GM12878 (cell line): ENCODE data around the gene ZNF48. TPM values are rescaled to one million over a fixed set of nuclear protein-coding genes. Genes with fewer than 3 reads are reported as not detected.

ENCODE experiments used
- BCL11A ChIP-seq: IDR thresholded peaks from 2 replicates; pipeline ENCODE4 v1.6.1; 2011; ENCODE audit warnings: low read depth, low read length
- CEBPB ChIP-seq, 2 experiments: fragments of 150-350 bp in 1 of 2; IDR thresholded peaks; 2 replicates each; pipeline ENCODE4 v1.6.1; 2012 to 2014; ENCODE audit warnings: low read depth in 2 of 2, low read length in 2 of 2, borderline replicate concordance in 1 of 2, inconsistent platforms in 1 of 2
- CREB1 ChIP-seq: IDR thresholded peaks from 2 replicates; pipeline ENCODE4 v1.6.1; 2012; ENCODE audit warnings: low read depth, mild to moderate bottlenecking, inconsistent platforms
- CREM ChIP-seq: IDR thresholded peaks from 2 replicates; pipeline ENCODE4 v1.6.1; 2014; ENCODE audit warnings: antibody characterized with exemption, low read depth
- E4F1 ChIP-seq: fragments of 450-650 bp; IDR thresholded peaks from 2 replicates; pipeline ENCODE4 v1.6.1; 2018; ENCODE audit warnings: borderline replicate concordance, mild to moderate bottlenecking; ENCODE audit not compliant: partially characterized antibody
- FOS ChIP-seq: IDR thresholded peaks from 3 replicates; pipeline ENCODE4 v1.6.1; 2011; ENCODE audit warnings: borderline replicate concordance; ENCODE audit not compliant: insufficient read length; ENCODE audit errors: extremely low read depth
- FOXM1 ChIP-seq: IDR thresholded peaks from 2 replicates; pipeline ENCODE4 v1.6.1; 2012; ENCODE audit warnings: low read depth, mild to moderate bottlenecking, inconsistent platforms, low read length, moderate library complexity
- GABPA ChIP-seq: IDR thresholded peaks from 2 replicates; pipeline ENCODE4 v1.6.1; 2014; ENCODE audit warnings: antibody characterized with exemption, low read depth, mild to moderate bottlenecking, inconsistent platforms
- PAX8 ChIP-seq: fragments of 450-650 bp; IDR thresholded peaks from 2 replicates; pipeline ENCODE4 v1.6.1; 2017; ENCODE audit warnings: mild to moderate bottlenecking, moderate library complexity
- POLR2AphosphoS5 ChIP-seq: IDR thresholded peaks from 2 replicates; pipeline ENCODE4 v1.6.1; 2011; ENCODE audit warnings: mild to moderate bottlenecking, low read length, inconsistent platforms
- RUNX3 ChIP-seq: IDR thresholded peaks from 2 replicates; pipeline ENCODE4 v1.6.1; 2012; ENCODE audit warnings: low read length, inconsistent platforms
- SMC3 ChIP-seq: IDR thresholded peaks from 2 replicates; pipeline ENCODE4 v1.6.1; 2011; ENCODE audit warnings: low read length, improper control_type of control experiment, borderline replicate concordance
- TCF3 ChIP-seq: IDR thresholded peaks from 2 replicates; pipeline ENCODE4 v1.6.1; 2012; ENCODE audit warnings: low read depth, mild to moderate bottlenecking, low read length, borderline replicate concordance; ENCODE audit not compliant: insufficient read depth
- TCF7 ChIP-seq: IDR thresholded peaks from 2 replicates; pipeline ENCODE4 v1.6.1; 2014; ENCODE audit warnings: antibody characterized with exemption, borderline replicate concordance
- USF2 ChIP-seq: IDR thresholded peaks from 2 replicates; pipeline ENCODE4 v1.6.1; 2011; ENCODE audit warnings: low read depth, low read length, improper control_type of control experiment, borderline replicate concordance
- WRNIP1 ChIP-seq: IDR thresholded peaks from 2 replicates; pipeline ENCODE4 v1.6.1; 2011; ENCODE audit warnings: low read depth, low read length, improper control_type of control experiment, borderline replicate concordance
- ZBED1 ChIP-seq: IDR thresholded peaks from 2 replicates; pipeline ENCODE4 v1.6.1; 2016; ENCODE audit warnings: borderline replicate concordance
- polyA plus RNA-seq, 11 experiments: library from polyadenylated mRNA; depleted of rRNA in 4 of 11; unstranded in 6 of 11; stranded (reverse) in 5 of 11; fragments of >200 nt; fragmentation: Nextera tagmentation in 4 of 11; fragmentation: Illumina TruSeq in 1 of 11; extraction: Ambion mirVana in 4 of 11; extraction: Trizol in 1 of 11; gene quantifications; 1 replicate in 1 of 11; 2 replicates in 10 of 11; pipeline versions ENCODE4 v1.2.1 to v1.2.3, GENCODE V29; 2011 to 2016; ENCODE audit warnings: inconsistent platforms in 2 of 11, missing spikeins in 2 of 11, low read depth in 1 of 11
- total RNA-seq, 4 experiments: library from RNA; depleted of rRNA in 3 of 4; stranded (reverse); fragments of >200 nt in 3 of 4; fragmentation: Illumina TruSeq in 1 of 4; extraction: Trizol in 1 of 4; gene quantifications; 2 replicates each; pipeline versions ENCODE4 v1.2.1 to v1.2.3, GENCODE V29; 2013 to 2021
- TF ChIP-seq, protein P1 (sequence below): fragments of 450-650 bp; formaldehyde crosslinking; IDR thresholded peaks from 2 replicates; pipeline ENCODE4 v1.4.0; 2020; ENCODE audit warnings: mild to moderate bottlenecking, moderate library complexity
- TF ChIP-seq, protein P2 (sequence below): fragments of 450-650 bp; IDR thresholded peaks from 2 replicates; pipeline ENCODE4 v1.6.1; 2017; ENCODE audit warnings: mild to moderate bottlenecking, low read depth, inconsistent platforms; ENCODE audit not compliant: poor library complexity, severe bottlenecking
- TF ChIP-seq, protein P3 (sequence below): IDR thresholded peaks from 2 replicates; pipeline ENCODE4 v1.6.1; 2012; ENCODE audit warnings: low read depth, low read length, improper control_type of control experiment

The ZNF48 gene
- total and polyA plus RNA-seq, 10 of the 15 experiments (the other 5 are each of a cell fraction or from before 2014, with no cell fraction given): 0.14 to 12.0 (median 4.2) TPM

DNA sequence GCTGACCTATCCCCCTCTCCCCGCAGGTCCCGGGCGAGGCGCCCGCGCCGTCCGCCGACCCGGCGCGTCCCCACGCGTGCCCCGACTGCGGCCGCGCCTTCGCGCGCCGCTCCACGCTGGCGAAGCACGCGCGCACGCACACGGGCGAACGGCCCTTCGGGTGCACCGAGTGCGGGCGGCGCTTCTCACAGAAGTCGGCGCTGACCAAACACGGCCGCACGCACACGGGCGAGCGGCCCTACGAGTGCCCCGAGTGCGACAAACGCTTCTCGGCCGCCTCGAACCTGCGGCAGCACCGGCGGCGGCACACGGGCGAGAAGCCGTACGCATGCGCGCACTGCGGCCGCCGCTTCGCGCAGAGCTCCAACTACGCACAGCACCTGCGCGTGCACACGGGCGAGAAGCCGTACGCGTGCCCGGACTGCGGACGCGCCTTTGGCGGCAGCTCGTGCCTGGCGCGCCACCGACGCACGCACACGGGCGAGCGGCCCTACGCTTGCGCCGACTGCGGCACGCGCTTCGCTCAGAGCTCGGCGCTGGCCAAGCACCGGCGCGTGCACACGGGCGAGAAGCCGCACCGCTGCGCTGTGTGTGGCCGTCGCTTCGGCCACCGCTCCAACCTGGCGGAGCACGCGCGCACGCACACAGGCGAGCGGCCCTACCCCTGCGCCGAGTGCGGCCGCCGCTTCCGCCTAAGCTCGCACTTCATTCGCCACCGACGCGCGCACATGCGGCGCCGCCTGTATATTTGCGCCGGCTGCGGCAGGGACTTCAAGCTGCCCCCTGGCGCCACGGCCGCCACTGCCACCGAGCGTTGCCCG, 22.5 kb downstream of the ZNF48 start (continued):
- TF ChIP-seq ZBED1 (peak; percentile 34; the same call in 1 of the 2 replicates), TCF3 (0 out of 2 replicates have a peak, but pooled peaks have one; percentile 19), WRNIP1 (no peak), USF2 (no peak; the same call in 1 of the 2 replicates), SMC3 (0 out of 2 replicates have a peak, but pooled peaks have one; percentile 4), E4F1 (no peak), PAX8 (no peak), FOXM1 (no peak), POLR2AphosphoS5 (no peak; the same call in 1 of the 2 replicates), FOS (no peak), CEBPB (IDR thresholded peaks at IDR 0.05; ENCODE audit: borderline replicate concordance in 1 of 2, low read depth in 2 of 2, low read length in 2 of 2) (no peak), CREB1 (0 out of 2 replicates have a peak, but pooled peaks have one; percentile 44), RUNX3 (no peak; the same call in 1 of the 2 replicates), GABPA (no peak), BCL11A (no peak), TCF7 (no peak), CREM (peak; percentile 17; the same call in 1 of the 2 replicates)
- TF ChIP-seq, protein P1, sequence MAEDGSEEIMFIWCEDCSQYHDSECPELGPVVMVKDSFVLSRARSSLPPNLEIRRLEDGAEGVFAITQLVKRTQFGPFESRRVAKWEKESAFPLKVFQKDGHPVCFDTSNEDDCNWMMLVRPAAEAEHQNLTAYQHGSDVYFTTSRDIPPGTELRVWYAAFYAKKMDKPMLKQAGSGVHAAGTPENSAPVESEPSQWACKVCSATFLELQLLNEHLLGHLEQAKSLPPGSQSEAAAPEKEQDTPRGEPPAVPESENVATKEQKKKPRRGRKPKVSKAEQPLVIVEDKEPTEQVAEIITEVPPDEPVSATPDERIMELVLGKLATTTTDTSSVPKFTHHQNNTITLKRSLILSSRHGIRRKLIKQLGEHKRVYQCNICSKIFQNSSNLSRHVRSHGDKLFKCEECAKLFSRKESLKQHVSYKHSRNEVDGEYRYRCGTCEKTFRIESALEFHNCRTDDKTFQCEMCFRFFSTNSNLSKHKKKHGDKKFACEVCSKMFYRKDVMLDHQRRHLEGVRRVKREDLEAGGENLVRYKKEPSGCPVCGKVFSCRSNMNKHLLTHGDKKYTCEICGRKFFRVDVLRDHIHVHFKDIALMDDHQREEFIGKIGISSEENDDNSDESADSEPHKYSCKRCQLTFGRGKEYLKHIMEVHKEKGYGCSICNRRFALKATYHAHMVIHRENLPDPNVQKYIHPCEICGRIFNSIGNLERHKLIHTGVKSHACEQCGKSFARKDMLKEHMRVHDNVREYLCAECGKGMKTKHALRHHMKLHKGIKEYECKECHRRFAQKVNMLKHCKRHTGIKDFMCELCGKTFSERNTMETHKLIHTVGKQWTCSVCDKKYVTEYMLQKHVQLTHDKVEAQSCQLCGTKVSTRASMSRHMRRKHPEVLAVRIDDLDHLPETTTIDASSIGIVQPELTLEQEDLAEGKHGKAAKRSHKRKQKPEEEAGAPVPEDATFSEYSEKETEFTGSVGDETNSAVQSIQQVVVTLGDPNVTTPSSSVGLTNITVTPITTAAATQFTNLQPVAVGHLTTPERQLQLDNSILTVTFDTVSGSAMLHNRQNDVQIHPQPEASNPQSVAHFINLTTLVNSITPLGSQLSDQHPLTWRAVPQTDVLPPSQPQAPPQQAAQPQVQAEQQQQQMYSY (CRISPR knock-in tag): no peak
- TF ChIP-seq, protein P2, sequence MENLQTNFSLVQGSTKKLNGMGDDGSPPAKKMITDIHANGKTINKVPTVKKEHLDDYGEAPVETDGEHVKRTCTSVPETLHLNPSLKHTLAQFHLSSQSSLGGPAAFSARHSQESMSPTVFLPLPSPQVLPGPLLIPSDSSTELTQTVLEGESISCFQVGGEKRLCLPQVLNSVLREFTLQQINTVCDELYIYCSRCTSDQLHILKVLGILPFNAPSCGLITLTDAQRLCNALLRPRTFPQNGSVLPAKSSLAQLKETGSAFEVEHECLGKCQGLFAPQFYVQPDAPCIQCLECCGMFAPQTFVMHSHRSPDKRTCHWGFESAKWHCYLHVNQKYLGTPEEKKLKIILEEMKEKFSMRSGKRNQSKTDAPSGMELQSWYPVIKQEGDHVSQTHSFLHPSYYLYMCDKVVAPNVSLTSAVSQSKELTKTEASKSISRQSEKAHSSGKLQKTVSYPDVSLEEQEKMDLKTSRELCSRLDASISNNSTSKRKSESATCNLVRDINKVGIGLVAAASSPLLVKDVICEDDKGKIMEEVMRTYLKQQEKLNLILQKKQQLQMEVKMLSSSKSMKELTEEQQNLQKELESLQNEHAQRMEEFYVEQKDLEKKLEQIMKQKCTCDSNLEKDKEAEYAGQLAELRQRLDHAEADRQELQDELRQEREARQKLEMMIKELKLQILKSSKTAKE: no peak
- TF ChIP-seq, protein P3, sequence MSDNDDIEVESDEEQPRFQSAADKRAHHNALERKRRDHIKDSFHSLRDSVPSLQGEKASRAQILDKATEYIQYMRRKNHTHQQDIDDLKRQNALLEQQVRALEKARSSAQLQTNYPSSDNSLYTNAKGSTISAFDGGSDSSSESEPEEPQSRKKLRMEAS: peak; percentile 86
